IPS DF 19.7 (cell line): Measurements from ENCODE around the gene ADAMTSL2.

ENCODE experiments used
- DNase-seq: peaks from one replicate; pipeline ENCODE4 v3.0.0-alpha.2; 2013; ENCODE audit warnings: low read depth, low spot score

The ADAMTSL2 gene

DNA sequence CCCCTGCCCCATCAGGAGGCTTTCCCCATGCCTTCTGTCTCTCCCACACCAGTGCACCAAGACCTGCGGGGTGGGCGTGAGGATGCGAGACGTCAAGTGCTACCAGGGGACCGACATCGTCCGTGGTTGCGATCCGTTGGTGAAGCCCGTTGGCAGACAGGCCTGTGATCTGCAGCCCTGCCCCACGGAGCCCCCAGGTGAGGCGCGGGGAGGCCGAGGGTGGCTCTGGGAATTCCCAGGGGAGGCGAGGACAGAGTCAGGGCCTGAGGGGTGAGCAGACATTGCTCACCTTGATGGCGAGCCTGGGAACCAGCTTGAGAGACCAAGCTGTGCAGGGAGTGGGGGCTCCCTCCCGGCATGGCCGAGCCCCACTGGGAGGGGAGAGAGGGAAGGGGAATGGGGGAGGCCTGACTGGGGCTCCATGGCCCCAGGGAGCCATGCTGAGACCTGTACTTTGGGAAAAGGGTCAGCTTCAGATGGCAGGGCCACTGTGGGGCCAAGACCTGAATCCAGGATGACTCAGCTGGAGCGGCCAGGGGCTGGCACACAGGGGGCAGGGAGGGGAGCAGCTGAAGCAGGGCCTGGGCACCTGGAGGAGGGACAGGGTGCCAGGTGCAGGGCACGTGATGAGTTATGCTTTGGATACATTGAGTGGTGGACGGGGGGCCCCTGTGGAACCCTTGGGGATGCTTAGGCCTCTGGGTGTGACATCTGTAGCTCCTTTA is 39.4 kb downstream of the ADAMTSL2 start:
- DNase-seq, result no peak

- no peak for DNase-seq
Observed at GRCh38 chr9:133574771-133575170, 40.3 kb downstream of the ADAMTSL2 start.

GRCh38 chr9:133575186-133576030 is 40.9 kb downstream of the ADAMTSL2 start:
- DNase-seq, result no peak

DNA sequence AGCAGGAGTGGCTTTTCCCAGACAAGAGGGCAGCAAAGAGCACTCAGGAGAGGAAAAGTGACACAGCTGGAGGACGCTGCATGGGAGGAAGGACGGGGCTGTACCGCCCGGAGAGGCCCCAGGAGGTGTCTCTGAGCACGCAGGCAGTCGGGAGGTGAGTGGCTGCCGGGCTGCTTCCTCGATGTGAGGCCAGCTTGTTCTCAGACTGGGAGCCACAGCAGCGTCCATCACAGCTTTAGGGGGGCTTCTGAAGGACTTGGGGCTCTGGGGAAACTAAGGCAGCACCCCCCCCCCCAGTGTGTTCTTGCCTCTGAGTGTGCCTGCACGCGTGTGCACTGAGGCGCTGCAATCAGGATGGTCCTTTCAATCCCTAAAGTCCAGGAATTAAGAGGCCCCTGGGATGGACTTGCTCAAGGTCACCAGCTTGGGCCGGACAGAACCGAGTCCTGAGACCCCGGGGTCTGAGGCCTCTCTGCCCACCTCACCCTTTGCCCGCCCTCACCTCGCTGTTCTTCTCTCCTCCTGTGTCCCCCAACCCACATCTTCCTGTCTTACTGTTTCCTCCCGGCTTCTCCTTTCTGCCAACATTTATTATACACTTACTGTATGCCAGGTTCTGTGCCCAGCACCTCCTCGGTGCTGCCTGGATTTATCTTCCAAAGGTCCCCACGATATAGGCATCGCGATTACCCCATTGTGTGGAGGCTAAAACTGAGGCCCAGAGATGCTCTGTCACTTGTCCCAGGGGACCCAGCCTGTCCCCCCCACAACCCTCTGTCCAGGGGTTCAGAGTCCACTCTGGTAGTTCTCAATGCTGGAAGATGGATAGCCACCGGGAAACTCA is 41.7 kb downstream of the ADAMTSL2 start:
- DNase-seq, result no peak

DNA sequence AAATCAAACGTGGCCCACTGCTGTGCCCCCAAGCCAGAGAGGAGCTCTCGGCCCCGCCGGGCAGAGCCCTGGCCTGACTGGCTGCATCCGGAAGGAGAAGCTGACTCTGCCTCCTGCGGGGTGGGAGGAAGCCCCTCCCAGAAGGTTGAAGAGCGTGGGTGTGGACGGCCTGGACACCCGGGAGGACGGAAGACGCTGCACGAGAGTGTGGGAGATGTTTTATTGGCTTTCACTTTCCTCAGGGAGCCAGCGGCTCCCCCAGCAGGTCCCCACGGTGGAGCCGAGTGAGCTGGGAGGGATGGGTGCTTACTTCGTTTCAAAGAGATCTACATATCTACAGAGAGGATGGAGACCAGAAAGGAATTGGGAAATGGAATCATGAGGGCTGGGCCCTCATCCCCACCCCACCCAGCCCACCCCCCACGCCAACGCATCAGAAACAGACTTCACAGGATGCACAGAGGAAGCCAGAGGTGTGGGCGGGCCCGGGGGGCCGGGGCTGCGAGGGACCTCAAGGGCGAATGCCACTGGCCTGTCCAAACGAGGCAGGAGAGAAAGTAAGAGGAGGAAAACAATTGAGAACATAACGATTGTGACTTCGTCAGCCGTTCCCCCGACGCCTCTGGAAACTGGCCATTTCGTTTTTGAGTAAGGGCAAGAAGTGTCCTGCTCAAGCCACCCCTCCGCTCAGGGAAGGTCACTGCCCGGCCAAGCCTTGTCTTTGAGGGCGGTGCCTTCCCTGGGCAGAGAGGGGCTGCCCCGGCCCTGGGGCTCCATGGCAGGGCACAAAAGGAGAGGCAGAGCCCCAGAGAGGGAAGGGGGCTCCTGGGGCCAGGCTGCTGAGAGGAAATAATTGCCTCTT is 42.6 kb downstream of the ADAMTSL2 start:
- DNase-seq, result no peak

- no peak for DNase-seq
Observed at GRCh38 chr9:133577737-133578112, 43.2 kb downstream of the ADAMTSL2 start.

DNA sequence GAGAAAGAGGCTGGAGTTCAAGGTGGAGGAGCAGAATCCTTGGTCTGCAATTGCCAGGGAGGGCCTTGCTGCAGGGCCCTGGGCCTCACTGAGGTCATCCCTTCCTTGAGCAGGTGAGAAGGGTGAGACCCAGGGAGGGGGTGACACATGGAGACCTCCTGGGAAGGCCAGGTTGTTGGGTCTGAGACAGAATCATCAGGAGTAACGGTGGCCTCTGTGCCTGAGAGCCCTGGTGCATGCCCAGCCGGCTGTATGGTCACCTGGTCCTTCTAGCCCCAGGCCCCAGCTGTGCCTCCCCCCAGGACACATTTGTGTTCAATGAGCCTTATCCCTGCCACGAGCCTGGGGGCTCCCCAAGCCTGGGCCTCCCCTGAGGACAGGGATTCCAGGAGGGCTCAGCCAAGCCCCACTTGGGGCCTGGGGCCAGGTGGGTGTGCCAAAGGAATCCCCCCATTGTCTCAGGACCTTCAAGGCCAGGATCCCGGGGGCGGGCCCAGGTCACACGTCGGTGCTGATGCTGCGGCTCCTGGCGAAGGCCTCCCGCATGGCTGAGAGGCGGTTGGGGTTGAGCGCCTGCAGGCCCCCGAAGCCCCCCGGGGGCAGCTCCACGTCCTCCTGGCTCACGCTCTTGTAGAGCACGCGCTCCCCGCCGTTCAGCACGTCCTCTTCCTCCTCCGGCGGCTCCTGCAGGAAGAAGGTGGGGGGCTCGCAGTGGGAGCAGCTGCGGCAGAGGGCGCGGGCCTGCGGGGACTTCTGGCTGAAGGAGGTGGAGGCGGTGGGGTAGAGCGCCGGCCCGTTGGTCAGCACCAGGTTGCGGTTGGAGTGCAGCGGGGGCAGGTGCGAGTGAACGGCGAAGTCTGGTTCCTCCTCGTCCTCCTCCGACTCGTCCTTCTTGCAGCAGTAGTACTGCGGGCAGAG is 44.3 kb downstream of the ADAMTSL2 start:
- no peak for DNase-seq

GRCh38 chr9:133579601-133580418 is 45.3 kb downstream of the ADAMTSL2 start:
- DNase-seq, result no peak

- no peak for DNase-seq
Observed at GRCh38 chr9:133580419-133580738, 45.9 kb downstream of the ADAMTSL2 start.

- no peak for DNase-seq
Observed at GRCh38 chr9:133581011-133581410, 46.5 kb downstream of the ADAMTSL2 start.

- DNase-seq, result no peak
Observed at GRCh38 chr9:133581513-133582343, 47.2 kb downstream of the ADAMTSL2 start.

DNA sequence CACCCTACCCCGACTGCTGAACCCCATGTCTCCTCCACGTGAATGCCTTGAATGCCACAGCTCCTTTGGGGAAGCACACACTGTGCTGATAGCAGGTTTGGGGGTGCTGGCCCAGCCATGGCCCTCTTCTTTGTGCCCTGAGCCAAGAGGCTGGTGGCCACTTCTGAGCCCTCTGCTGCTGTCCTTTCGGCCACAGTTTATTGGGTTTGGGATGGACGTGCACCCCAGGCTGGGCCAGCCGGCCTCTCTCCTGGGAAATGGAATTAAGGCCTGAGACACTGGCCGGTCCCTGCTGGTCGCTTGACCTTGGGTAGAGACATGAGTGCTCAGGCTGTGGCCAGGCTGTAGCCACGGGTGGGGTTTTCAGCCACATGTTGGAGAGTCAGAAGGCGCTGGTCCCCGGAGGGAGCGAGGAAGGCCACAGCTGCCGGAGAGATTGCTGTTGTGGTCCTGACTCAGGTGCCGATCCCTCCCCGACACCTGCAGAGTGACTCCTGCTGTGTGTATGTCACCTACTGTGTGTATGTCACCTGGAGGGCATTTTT is 48.1 kb downstream of the ADAMTSL2 start:
- DNase-seq, result no peak

DNA sequence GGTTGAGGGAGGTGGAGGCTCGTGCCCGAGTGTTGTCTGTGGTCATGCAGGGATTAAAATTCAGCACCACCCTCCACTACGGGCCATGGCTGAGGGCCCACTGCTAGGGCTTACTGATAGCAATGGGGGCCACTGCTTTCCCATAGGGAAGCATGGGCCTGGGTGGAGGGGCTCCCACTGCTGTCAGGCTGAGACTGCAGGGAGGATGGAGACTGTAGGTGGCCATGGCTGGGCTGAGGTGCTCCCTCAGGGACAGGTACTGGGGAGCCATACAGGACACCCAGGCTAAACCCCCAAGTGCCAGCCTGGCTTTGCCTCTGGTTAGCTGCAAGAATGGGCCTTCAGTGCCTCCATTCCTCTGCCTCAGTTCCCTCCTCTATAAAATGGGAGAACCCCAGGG is 48.6 kb downstream of the ADAMTSL2 start:
- no peak for DNase-seq

DNA sequence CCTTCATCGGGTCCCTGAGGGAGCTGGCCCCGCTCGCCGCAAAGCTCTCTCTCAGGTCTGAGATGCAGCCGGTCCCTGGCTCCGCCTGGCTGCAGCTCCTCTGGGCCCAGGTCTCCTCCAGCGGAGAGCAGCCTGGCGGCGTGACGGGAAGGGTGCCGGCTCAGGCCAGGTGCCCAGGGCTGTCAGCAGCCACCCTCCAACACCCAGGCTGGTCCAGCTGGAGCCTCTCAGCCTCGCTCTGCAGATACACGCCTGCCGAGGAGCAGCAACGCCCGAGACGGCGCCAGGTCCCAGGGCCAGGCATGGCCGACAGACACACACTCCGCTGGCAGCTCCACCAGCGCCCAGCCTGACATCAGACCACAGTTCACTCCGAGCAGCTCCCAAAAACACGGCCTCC is 49.1 kb downstream of the ADAMTSL2 start:
- DNase-seq, result no peak

DNA sequence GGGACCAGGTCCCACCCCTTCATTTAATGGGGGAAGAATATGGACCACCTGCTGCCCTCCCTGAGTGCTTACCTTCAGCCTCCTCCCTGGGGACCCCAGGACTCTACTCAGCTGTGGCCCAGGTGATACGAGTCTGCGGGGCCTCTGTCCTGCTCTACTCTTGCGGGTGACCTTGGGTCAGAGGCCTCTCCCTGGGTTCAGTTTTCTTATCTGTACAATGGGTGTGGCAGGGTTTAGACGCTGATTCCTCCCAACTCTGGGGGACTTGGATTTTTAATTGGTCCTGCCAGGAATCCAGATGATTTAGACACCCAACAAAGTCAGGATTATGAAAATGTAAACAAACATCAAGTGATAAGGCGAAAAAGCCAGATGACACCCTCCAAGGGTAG is 49.7 kb downstream of the ADAMTSL2 start:
- DNase-seq, result no peak

DNA sequence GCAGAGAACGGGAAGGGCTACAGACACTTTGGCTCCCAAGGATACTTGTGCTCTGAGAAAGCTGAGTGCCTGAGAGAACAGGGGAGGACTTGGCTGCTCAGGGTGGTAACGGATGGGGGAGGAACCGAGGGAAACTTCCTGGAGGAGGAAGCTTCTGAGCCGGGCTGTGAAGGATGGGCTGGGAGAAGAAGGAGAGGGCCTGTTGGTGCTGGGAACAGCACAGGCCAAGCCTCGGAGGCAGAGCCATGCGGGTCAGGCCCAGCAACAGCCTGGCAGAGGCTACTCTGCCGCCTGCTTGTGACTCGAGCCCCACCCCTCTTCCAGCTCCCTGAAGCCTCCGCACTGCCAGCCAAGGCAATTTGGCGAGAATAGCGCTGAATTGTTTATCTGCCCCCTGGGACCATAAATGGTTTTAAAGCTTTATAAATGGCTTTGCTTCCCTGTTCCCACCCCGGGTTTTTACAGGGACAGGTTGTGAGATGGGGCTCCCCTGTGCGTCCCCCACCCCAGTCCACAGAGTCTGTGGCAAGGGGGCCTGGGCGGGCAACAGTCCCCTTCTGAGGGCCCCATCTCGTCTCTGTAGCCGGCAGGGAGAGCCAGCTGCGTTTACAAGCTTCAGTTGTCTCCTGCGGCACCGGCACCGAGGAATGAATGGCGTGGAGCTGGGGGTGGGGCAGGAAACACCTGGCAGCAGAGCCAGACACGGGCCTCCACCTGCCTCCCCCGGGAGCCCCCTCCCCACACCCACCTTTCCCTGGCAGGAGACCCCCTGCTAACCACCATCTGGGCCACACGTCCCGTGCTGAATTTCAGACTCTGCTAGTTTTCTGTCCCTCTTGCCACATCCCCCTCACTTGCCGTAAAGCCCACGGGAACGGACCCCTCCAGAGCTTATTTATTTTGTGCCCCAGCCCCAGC is 50.3 kb downstream of the ADAMTSL2 start:
- no peak for DNase-seq
